NCI-H2081 treated with DMSO at 0.1 percent for 48 hours (cell line): Measurements from ENCODE around the gene KSR2.

ENCODE experiments used
- DNase-seq: peaks from one replicate; lab custom pipeline; 2025; lab: John Stamatoyannopoulos, UW

The KSR2 gene

DNA sequence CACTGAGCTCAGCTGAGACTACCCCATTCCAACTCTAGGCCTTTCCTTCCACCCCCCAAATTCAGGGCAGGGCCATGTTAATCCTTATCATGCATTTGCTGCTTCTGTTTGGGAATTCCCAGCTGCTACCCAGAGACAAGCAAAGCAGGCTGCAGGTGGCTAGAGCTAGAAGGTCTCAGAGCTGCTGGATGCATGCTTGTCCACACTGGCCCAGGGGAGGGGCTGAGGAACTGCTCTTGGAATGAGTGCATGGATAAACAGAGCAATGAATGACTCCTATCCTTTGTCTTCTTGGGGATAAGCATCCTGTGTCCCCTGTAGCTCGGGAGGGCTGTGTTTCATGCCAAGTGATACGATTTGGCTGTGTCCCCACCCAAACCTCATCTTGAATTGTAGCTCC lies 470.5 kb downstream of the KSR2 start:
- no peak for DNase-seq

- DNase-seq, result no peak
Measured at GRCh38 chr12:117497407-117497806, 471.4 kb downstream of the KSR2 start.

DNA sequence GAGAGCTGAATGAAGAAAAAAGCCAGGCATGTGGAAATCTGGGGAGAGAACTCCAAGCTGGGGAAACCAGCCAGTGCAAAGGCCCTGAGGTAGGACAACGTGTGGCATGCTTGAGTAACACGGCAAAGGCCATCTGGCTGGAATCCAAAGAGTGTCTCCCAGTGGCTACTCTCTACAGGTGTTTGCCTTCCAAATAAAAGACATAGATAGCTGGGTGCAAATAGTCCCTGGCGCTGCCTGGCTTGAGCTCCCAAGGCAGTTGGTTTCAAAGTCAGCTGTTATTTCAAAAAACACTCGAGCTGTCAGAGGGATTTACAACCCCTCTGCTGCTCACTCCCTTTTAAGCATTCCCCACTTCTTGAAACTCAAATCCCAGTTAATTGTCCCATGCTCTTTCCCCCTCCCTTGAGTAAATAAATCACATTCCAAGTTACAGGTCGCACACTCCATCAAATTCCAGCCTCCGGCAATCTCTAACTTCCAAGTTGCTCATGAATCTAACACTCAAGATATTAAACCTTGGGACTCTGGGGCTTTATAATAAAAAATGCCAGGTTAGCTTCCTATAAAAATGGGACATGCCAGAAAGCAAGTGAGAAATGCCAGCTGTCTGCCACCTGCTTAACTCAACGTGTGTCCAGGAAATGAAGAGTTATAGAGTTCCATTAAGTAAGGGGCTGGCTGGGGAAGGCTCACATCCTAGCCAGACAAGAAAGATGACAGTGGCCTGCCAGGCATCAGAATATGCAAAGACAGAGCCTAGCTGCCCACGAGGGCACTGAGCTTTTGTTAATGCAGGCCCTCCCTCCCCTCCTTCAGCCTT lies 473.7 kb downstream of the KSR2 start:
- peak; percentile 11 for DNase-seq

DNA sequence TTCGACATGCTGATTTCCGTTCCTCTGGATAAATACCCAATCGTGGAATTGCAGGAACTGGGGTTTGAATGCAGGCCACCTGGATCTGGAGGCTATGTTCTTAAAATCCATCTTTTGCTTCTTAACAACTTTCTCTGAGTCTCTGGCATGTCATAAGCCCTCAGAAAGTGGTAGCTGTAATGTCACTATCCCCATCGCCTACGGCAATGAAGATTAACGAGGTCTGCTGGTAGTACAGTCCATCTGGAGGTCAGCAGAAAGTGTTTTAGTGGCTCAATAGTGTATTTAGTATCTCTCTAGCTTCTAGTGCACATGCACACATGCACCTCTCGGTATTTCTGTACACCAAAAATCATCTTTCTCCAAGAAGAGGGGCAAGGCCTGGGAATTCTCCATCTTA lies 477.1 kb downstream of the KSR2 start:
- DNase-seq, result no peak

DNA sequence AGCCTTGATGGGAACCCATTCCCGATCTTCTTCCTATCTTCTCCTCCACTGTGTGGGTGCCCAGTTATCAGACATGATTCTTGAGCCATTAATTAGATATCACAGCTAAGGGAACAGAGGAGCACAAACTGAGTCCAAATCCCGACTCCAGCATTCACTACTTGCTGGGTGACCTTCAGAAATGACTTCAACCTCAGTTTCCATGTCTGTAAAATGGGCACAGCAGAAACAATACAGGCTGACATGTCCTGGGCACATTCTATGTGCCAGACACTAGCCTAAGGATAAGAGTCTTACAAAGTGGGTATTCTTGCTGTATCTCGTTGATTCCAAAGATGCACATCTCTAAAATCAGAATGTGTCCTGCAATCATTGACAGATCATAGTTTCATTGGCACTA lies 478.7 kb downstream of the KSR2 start:
- no peak for DNase-seq

GRCh38 chr12:117489671-117490070 lies 479.1 kb downstream of the KSR2 start:
- DNase-seq, result no peak

- DNase-seq, result no peak
Measured at GRCh38 chr12:117486840-117487659, 481.7 kb downstream of the KSR2 start.

- peak; percentile 15 for DNase-seq
Measured at GRCh38 chr12:117485984-117486839, 482.6 kb downstream of the KSR2 start.

GRCh38 chr12:117484901-117485300 lies 483.9 kb downstream of the KSR2 start:
- no peak for DNase-seq

DNA sequence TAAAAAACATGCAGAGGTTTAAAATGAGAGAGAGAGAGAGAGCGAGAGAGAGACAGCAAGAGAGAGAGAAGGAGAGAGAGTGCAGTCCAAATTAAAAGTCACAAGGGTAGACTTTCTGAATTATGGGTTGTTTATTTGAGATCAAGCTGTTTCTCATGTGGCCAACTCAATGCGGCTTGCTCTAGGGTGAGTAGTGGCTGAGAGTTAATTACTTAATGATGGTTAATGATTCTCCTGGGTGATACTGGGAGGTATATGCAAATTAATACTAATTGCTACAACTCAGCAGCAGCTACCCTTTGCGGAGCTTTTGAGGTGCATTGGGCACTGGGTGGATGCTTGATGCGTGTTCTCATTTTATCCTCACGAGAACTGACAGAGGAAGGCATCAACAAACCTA lies 485.3 kb downstream of the KSR2 start:
- DNase-seq, result no peak

DNA sequence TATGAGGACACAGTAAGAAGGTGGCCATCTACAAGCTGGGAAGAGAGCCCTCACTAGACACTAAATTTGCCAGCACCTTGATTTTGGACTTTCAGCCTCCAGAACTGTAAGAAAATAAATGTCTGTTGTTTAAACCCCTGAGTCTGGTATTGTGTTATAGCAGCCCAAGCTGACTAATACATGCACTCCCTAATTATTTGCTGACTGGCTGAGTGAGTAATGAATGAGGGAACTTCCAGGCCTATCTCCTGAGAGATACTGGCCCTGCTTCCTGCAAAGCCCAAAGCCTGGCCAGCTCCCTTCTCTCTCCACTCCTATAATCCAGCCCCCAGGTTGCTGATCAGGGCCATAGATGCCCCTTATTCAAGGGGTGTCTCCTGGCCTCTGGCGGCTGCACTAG lies 487.3 kb downstream of the KSR2 start:
- no peak for DNase-seq

- no peak for DNase-seq
Measured at GRCh38 chr12:117476341-117476740, 492.4 kb downstream of the KSR2 start.

GRCh38 chr12:117473856-117474255 lies 494.9 kb downstream of the KSR2 start:
- no peak for DNase-seq

GRCh38 chr12:117472983-117473382 lies 495.8 kb downstream of the KSR2 start:
- DNase-seq, result no peak

DNA sequence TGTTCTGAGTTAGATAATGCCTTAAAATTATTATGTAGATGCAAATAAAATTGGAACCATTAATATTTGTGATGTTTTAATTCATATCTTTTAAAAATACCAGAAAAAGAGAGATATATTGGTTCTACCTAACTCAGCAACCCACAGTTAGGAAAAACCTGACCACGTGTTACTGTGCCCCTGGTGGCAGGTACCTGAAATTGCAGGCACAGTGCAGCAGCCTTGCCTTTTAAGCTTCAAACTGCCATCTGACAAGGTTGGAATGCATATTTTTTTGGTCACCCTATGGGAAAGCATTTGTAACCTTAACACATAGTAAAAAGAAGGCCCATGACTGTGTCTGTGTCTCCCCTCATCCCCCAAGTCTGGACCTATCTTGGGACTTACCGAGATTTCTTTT lies 498.0 kb downstream of the KSR2 start:
- DNase-seq, result no peak

- DNase-seq, result no peak
Measured at GRCh38 chr12:117469883-117470483, 498.8 kb downstream of the KSR2 start.

GRCh38 chr12:117468016-117468415 lies 500.8 kb downstream of the KSR2 start:
- DNase-seq, result no peak

GRCh38 chr12:117467588-117467987 lies 501.2 kb downstream of the KSR2 start:
- DNase-seq, result no peak

- no peak for DNase-seq
Measured at GRCh38 chr12:117466677-117467362, 502.0 kb downstream of the KSR2 start.

GRCh38 chr12:117461732-117462131 lies 507.1 kb downstream of the KSR2 start:
- DNase-seq, result no peak

GRCh38 chr12:117459229-117459628 lies 509.6 kb downstream of the KSR2 start:
- DNase-seq, result no peak
